Measurements from ENCODE around the gene PCGF1. TPM values are rescaled to one million over a fixed set of nuclear protein-coding genes. Genes with fewer than 3 reads are reported as not detected.

The PCGF1 gene
- total and polyA plus RNA-seq, 4 donors, result 10.0 to 21.5 (median 19.1) TPM

- H3K9me3 ChIP-seq (ENCODE audit: control insufficient read depth, insufficient read depth, low read length), result no peaks in the 10 kb centered on the region
- DNase-seq (ENCODE audit: low read depth in 4 of 6, low spot score in 6 of 6), result peak; percentile 91 to 99 (median 98)
- peak within 1 kb of the TSS; percentile 91 for H3K4me3 ChIP-seq (ENCODE audit: low read depth, low read length)
- no peaks in the 10 kb centered on the region for H3K27me3 ChIP-seq (ENCODE audit: control insufficient read depth, insufficient read depth, low read length)
- peak within 1 kb of the TSS; percentile 86 for H3K27ac ChIP-seq (ENCODE audit: low read depth, low read length)
- peaks cover 59% of the 10 kb centered on the region for H3K36me3 ChIP-seq (ENCODE audit: control insufficient read depth, insufficient read depth, low read length)
- H3K4me1 ChIP-seq (ENCODE audit: control insufficient read depth, insufficient read depth, low read length), result peaks cover 28% of the 10 kb centered on the region
- 0% methylated on average over 85 of the region's 87 CpGs for WGBS (ENCODE audit: insufficient coverage)
Measured at GRCh38 chr2:74529357-74530238, 22.1 kb upstream of the PCGF1 start, which contains the start of the genes AUP1 and HTRA2. Gene AUP1 (minus strand): TSS chr2:74529706. CDS start chr2:74529629, 77 bp downstream. Gene HTRA2 (plus strand): TSS chr2:74529933. CDS start chr2:74530007, 74 bp downstream.

DNA sequence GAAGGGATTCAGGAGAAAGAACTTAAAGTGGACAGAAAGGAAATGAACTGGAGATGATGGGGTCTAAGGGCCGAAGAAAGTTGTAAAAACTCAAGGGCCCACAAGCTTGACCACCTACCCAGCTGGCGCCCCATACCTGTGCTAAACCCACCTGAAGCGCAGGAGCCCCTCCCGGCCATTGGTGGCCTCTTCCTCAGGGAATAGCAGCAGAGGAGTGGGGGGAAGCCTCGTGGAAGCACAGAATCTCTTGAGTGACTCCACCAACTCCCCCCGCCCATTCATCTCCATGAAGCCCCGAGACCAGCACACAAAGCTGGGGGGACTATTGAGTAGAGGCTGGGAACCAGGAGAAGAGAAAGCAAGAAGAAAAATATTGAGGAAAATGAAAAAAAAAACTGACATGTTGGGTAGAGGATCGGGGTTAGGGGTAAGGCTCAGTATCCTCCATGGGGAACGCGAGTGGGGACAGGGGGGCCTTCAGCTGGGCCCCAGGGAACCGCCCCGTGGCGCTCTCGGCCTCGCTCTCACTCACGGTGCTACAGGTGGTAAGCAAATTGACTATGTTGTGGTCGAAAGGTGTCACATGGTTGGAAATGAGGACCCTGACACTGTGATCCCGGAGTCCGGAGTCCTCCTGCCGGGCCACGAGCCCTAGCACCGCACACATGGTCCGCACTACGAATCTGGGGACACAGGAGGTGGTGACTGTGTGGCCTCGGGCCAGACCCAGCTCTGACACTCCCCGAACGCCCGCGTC, 21.3 kb upstream of the PCGF1 start:
- peaks cover 28% of the 10 kb centered on the region for H3K4me1 ChIP-seq (ENCODE audit: control insufficient read depth, insufficient read depth, low read length)
- H3K36me3 ChIP-seq (ENCODE audit: control insufficient read depth, insufficient read depth, low read length), result peaks cover 51% of the 10 kb centered on the region
- H3K27ac ChIP-seq (ENCODE audit: low read depth, low read length), result peak overlapping the region; percentile 86
- no peaks in the 10 kb centered on the region for H3K9me3 ChIP-seq (ENCODE audit: control insufficient read depth, insufficient read depth, low read length)
- under 1% methylated on average over 22 of the region's 29 CpGs for WGBS (ENCODE audit: insufficient coverage)
- DNase-seq (ENCODE audit: low read depth in 4 of 6, low spot score in 6 of 6), result peak in 1 of 6 donors; percentile 25
- H3K27me3 ChIP-seq (ENCODE audit: control insufficient read depth, insufficient read depth, low read length), result no peaks in the 10 kb centered on the region
- peak overlapping the region; percentile 91 for H3K4me3 ChIP-seq (ENCODE audit: low read depth, low read length)

GRCh38 chr2:74527741-74528140, 20.2 kb upstream of the PCGF1 start:
- peaks cover 42% of the 10 kb centered on the region for H3K36me3 ChIP-seq (ENCODE audit: control insufficient read depth, insufficient read depth, low read length)
- no peak overlapping the region for H3K4me3 ChIP-seq (ENCODE audit: low read depth, low read length)
- DNase-seq (ENCODE audit: low read depth in 4 of 6, low spot score in 6 of 6), result no peak
- WGBS (ENCODE audit: insufficient coverage), result 97% methylated on average over 6 of the region's 9 CpGs
- no peaks in the 10 kb centered on the region for H3K9me3 ChIP-seq (ENCODE audit: control insufficient read depth, insufficient read depth, low read length)
- H3K4me1 ChIP-seq (ENCODE audit: control insufficient read depth, insufficient read depth, low read length), result peaks cover 28% of the 10 kb centered on the region
- H3K27me3 ChIP-seq (ENCODE audit: control insufficient read depth, insufficient read depth, low read length), result no peaks in the 10 kb centered on the region
- H3K27ac ChIP-seq (ENCODE audit: low read depth, low read length), result no peak overlapping the region

DNA sequence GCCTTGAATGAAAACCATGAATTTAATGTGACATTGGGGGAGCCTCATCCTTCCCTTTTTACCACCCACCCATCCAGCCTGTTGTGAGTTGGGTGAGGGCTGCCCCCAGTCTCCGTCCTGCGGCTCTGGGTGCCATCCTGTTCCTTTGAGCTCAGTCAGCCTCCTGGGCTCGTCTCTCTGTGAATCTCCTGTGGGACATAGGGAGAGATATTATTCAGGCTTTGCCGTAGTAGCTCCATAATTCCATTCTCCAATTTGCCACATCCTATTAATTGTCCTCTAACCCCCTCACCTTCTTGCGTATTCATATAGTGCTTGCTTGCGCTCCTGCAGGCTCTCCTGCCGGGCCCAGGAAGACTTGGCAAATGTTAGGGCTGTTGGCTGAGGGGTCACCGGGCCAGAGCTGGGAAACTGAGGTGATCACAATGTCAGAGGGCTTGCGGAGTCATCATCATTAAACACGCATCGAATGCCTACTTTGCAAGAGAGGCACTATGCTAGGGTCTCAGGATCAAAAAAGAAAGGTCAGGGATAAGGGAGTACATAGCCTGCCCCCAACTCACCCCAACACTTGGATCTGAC, 19.2 kb upstream of the PCGF1 start:
- no peaks in the 10 kb centered on the region for H3K9me3 ChIP-seq (ENCODE audit: control insufficient read depth, insufficient read depth, low read length)
- peaks cover 36% of the 10 kb centered on the region for H3K36me3 ChIP-seq (ENCODE audit: control insufficient read depth, insufficient read depth, low read length)
- peaks cover 27% of the 10 kb centered on the region for H3K4me1 ChIP-seq (ENCODE audit: control insufficient read depth, insufficient read depth, low read length)
- no peak overlapping the region for H3K4me3 ChIP-seq (ENCODE audit: low read depth, low read length)
- no peak for DNase-seq (ENCODE audit: low read depth in 4 of 6, low spot score in 6 of 6)
- 96% methylated on average over 4 of the region's 11 CpGs for WGBS (ENCODE audit: insufficient coverage)
- no peak overlapping the region for H3K27ac ChIP-seq (ENCODE audit: low read depth, low read length)
- no peaks in the 10 kb centered on the region for H3K27me3 ChIP-seq (ENCODE audit: control insufficient read depth, insufficient read depth, low read length)

DNA sequence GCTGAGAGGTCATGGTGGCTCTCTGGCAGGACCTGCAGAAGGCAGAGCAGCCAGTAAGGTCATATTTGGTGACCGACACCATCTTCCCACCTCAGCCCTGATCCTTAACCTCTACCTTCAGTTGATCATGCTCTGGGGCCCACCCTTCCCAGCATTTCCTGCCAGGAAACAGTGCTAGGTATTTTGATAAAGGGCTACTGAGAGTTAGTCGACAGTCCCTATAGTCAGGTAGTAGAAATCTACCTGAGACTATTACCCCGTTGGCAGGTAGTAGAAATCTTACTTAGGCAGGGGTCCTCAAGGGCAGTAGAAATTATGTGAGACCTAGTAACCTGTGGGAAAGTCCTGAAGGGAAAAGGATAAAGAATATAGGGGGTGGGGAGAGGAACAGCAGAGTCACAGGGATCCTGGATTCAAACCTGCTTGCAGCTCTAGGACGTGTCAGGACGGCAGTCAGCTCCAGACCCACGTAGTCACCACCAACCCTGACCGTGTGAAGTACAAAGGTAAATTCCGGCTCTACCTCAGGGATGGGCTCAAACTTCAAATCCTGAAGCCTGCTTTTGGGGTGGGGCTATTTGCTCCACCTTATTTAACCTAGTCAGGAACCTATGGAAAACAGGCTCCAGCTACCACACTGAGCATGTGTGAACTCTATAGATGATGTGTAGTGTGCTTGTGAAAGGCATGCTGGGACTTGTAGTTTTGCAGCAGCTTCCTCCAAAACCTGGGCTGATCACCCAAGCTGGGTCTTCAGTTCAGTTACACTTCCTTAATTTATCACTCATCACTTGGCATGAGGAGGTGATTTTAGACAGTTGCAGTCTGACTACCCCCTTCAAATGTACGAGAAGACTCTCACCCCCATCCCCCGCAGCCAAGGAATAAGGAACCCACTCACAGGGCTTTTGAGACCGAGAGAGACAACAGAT, 18.5 kb upstream of the PCGF1 start, which contains the start of gene DQX1:
Gene DQX1 (minus strand): TSS at position 515 of the 932 bp plus-strand sequence. CDS start 502 bp downstream, at position 13.
- Histone ChIP-seq H3K9me3 (ENCODE audit: control insufficient read depth, insufficient read depth, low read length) (no peaks in the 10 kb centered on the region), H3K27ac (ENCODE audit: low read depth, low read length) (no peak within 1 kb of the TSS), H3K4me1 (ENCODE audit: control insufficient read depth, insufficient read depth, low read length) (peaks cover 19% of the 10 kb centered on the region), H3K4me3 (ENCODE audit: low read depth, low read length) (no peak within 1 kb of the TSS), H3K36me3 (ENCODE audit: control insufficient read depth, insufficient read depth, low read length) (peaks cover 31% of the 10 kb centered on the region), H3K27me3 (ENCODE audit: control insufficient read depth, insufficient read depth, low read length) (no peaks in the 10 kb centered on the region)
- peak in 1 of 6 donors; percentile 81 for DNase-seq (ENCODE audit: low read depth in 4 of 6, low spot score in 6 of 6)
- 100% methylated on average over 2 of the region's 11 CpGs for WGBS (ENCODE audit: insufficient coverage)

DNA sequence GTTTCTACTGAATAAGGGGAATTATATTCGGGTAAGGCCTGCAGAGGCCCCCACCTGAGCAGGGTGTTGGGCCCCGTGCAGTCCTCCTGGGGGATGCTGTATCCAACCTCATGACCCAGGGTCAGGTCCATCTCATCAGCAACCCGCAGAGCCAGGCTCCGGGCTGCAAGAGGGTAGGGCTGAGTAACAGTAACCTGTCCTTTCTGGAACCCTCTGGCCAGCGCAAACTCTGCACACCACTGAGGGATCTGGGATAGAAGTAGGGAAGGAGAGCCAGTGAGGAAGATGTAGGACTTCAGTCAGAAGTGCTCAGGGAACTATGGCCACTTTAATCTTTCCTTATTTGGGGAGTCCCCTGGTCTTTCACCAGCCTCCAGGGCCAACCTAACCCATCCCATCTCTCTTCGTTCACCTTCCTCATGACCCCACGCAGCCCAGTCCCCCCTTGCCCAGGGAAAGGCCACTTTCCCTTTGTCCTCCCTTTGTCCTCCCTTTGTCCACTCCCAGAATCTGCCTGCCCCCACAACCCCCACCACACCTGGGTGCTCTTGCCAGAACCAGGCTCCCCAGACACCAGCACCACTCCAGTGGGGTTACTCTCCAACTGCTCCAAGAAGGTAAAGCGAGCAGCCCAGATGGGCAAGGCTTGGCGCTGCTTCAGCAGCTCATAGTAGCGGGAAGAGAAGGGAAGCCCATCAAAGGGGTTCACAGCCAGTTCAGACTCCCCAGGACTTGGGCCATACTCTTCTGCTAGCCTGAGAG, 17.6 kb upstream of the PCGF1 start:
- H3K27me3 ChIP-seq (ENCODE audit: control insufficient read depth, insufficient read depth, low read length), result peaks cover 7% of the 10 kb centered on the region
- peaks cover 31% of the 10 kb centered on the region for H3K36me3 ChIP-seq (ENCODE audit: control insufficient read depth, insufficient read depth, low read length)
- H3K4me3 ChIP-seq (ENCODE audit: low read depth, low read length), result no peak overlapping the region
- no peak overlapping the region for H3K27ac ChIP-seq (ENCODE audit: low read depth, low read length)
- 93% methylated on average over 10 of the region's 10 CpGs for WGBS (ENCODE audit: insufficient coverage)
- H3K9me3 ChIP-seq (ENCODE audit: control insufficient read depth, insufficient read depth, low read length), result no peaks in the 10 kb centered on the region
- DNase-seq (ENCODE audit: low read depth in 4 of 6, low spot score in 6 of 6), result no peak
- H3K4me1 ChIP-seq (ENCODE audit: control insufficient read depth, insufficient read depth, low read length), result peaks cover 13% of the 10 kb centered on the region

GRCh38 chr2:74524005-74524404, 16.5 kb upstream of the PCGF1 start:
- no peak for DNase-seq (ENCODE audit: low read depth in 4 of 6, low spot score in 6 of 6)
- no peak overlapping the region for H3K27ac ChIP-seq (ENCODE audit: low read depth, low read length)
- WGBS (ENCODE audit: insufficient coverage), result 87% methylated on average over 7 of the region's 9 CpGs
- no peaks in the 10 kb centered on the region for H3K9me3 ChIP-seq (ENCODE audit: control insufficient read depth, insufficient read depth, low read length)
- H3K27me3 ChIP-seq (ENCODE audit: control insufficient read depth, insufficient read depth, low read length), result peaks cover 18% of the 10 kb centered on the region
- H3K4me3 ChIP-seq (ENCODE audit: low read depth, low read length), result no peak overlapping the region
- peaks cover 31% of the 10 kb centered on the region for H3K36me3 ChIP-seq (ENCODE audit: control insufficient read depth, insufficient read depth, low read length)
- peaks cover 11% of the 10 kb centered on the region for H3K4me1 ChIP-seq (ENCODE audit: control insufficient read depth, insufficient read depth, low read length)

DNA sequence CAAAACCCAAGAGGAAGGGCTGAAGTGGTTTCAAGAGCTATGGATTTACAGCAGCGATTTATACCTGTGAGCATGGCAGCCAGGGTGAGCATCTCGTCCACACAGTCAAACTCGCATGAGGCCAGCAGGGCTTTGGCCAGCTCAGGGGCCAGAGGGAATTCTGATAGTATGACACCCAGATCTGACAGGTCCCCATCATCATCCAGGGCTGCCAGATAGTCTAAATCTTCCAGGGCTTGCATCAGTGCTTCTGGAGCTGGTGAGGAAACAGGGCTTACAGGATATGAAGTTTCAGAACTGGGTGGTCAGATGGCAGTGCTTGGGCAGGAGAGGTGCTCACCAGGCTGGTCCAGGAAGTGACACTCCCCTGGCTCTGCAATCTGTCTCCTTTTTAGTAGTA, 15.0 kb upstream of the PCGF1 start:
- no peaks in the 10 kb centered on the region for H3K4me1 ChIP-seq (ENCODE audit: control insufficient read depth, insufficient read depth, low read length)
- H3K36me3 ChIP-seq (ENCODE audit: control insufficient read depth, insufficient read depth, low read length), result peaks cover 20% of the 10 kb centered on the region
- WGBS (ENCODE audit: insufficient coverage), result 79% methylated on average over 3 of the region's 3 CpGs

More for the DNA sequence above, 15.0 kb upstream of the PCGF1 start:
- Histone ChIP-seq H3K27me3 (ENCODE audit: control insufficient read depth, insufficient read depth, low read length) (peaks cover 33% of the 10 kb centered on the region), H3K9me3 (ENCODE audit: control insufficient read depth, insufficient read depth, low read length) (no peaks in the 10 kb centered on the region), H3K27ac (ENCODE audit: low read depth, low read length) (no peak overlapping the region), H3K4me3 (ENCODE audit: low read depth, low read length) (no peak overlapping the region)
- DNase-seq (ENCODE audit: low read depth in 4 of 6, low spot score in 6 of 6), result no peak

Measured in spinal cord (tissue), 10 donors.